ENCODE measurements around the gene LTK. TPM values are rescaled to one million over a fixed set of nuclear protein-coding genes. Genes with fewer than 3 reads are reported as not detected.

The LTK gene
- total RNA-seq, 1 donor from 2014 or later, result not detected

DNA sequence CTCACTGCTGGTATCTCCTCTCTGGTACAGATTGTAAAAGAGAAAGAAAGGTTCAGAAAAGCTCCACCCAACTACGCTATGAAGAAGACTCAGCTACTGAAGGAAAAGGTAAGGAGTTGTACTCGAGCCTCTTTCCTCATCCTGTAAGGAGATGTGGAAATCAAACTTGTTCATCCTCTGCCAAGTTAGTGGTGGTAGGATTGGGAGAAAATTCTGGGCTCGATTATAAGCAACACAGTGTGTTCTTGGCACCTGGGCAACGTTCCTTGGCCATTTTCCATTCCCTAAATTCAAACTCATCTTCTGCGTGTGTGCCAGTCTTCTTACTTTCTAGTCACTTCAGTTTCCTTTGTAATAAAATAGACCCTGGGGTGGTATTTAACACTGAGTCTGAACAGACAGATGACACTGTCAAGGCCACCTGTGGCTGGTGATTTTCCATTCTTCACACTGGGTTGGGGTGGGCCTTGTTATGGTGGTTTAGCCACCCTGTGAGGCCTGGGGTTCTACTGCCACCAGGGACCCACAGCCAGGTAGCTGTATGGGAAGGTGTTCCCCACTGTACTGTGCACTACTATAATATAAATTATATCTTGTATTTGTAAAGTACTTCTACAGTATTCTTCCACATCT lies 37.1 kb downstream of the LTK start:
- no peak overlapping the region for H3K4me2 ChIP-seq
- H3K9me3 Mint-ChIP-seq, result no peaks in the 10 kb centered on the region
- H3K27ac ChIP-seq, result no peak overlapping the region
- H3K36me3 Mint-ChIP-seq, result peaks cover 55% of the 10 kb centered on the region
- no peaks in the 10 kb centered on the region for H3K4me1 Mint-ChIP-seq
- H3K4me3 Mint-ChIP-seq, result no peak overlapping the region
- peaks cover 17% of the 10 kb centered on the region for H3K36me3 ChIP-seq
- TF ChIP-seq, protein P1, sequence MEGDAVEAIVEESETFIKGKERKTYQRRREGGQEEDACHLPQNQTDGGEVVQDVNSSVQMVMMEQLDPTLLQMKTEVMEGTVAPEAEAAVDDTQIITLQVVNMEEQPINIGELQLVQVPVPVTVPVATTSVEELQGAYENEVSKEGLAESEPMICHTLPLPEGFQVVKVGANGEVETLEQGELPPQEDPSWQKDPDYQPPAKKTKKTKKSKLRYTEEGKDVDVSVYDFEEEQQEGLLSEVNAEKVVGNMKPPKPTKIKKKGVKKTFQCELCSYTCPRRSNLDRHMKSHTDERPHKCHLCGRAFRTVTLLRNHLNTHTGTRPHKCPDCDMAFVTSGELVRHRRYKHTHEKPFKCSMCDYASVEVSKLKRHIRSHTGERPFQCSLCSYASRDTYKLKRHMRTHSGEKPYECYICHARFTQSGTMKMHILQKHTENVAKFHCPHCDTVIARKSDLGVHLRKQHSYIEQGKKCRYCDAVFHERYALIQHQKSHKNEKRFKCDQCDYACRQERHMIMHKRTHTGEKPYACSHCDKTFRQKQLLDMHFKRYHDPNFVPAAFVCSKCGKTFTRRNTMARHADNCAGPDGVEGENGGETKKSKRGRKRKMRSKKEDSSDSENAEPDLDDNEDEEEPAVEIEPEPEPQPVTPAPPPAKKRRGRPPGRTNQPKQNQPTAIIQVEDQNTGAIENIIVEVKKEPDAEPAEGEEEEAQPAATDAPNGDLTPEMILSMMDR (IDR thresholded peaks at IDR 0.05), result no peak
- no peak for TF ChIP-seq EZH2phosphoT487 (IDR thresholded peaks at IDR 0.05)
- no peak for TF ChIP-seq EZH2 (IDR thresholded peaks at IDR 0.05)
- H3K4me3 ChIP-seq, result no peak overlapping the region
- H3K9me3 ChIP-seq (ENCODE audit: low read depth), result no peaks in the 10 kb centered on the region
- no peaks in the 10 kb centered on the region for H4K20me1 ChIP-seq (ENCODE audit: low read depth)
- H3K4me1 ChIP-seq, result no peaks in the 10 kb centered on the region
- no peak overlapping the region for H2AFZ ChIP-seq (replicated peaks)
- no peaks in the 10 kb centered on the region for H3K79me2 ChIP-seq (ENCODE audit: low read depth)
- peaks cover 2% of the 10 kb centered on the region for H3K27me3 Mint-ChIP-seq (ENCODE audit: insufficient read depth, low read depth)
- H3F3A ChIP-seq (ENCODE audit: low read depth), result no peaks in the 10 kb centered on the region
- no peak for DNase-seq (ENCODE audit: low spot score)
- H3K27ac Mint-ChIP-seq, result no peak overlapping the region
- no peak overlapping the region for H3K9ac ChIP-seq
- no peaks in the 10 kb centered on the region for H3K27me3 ChIP-seq

GRCh38 chr15:41474941-41475340 lies 38.7 kb downstream of the LTK start:
- no peaks in the 10 kb centered on the region for H3K79me2 ChIP-seq (ENCODE audit: low read depth)
- Mint-ChIP-seq H3K27ac (no peak overlapping the region), H3K4me1 (no peaks in the 10 kb centered on the region), H3K36me3 (peaks cover 54% of the 10 kb centered on the region), H3K9me3 (no peaks in the 10 kb centered on the region), H3K27me3 (ENCODE audit: insufficient read depth, low read depth) (no peaks in the 10 kb centered on the region), H3K4me3 (no peak overlapping the region)
- H4K20me1 ChIP-seq (ENCODE audit: low read depth), result no peaks in the 10 kb centered on the region
- TF ChIP-seq EZH2phosphoT487 (IDR thresholded peaks at IDR 0.05) (no peak), EZH2 (IDR thresholded peaks at IDR 0.05) (no peak)
- TF ChIP-seq, protein P1 (IDR thresholded peaks at IDR 0.05), result no peak
- H3K4me3 ChIP-seq, result no peak overlapping the region
- H2AFZ ChIP-seq (replicated peaks), result no peak overlapping the region
- H3K4me1 ChIP-seq, result no peaks in the 10 kb centered on the region
- H3K27me3 ChIP-seq, result no peaks in the 10 kb centered on the region
- DNase-seq (ENCODE audit: low spot score), result no peak
- no peaks in the 10 kb centered on the region for H3K9me3 ChIP-seq (ENCODE audit: low read depth)
- no peaks in the 10 kb centered on the region for H3F3A ChIP-seq (ENCODE audit: low read depth)
- H3K4me2 ChIP-seq, result no peak overlapping the region
- H3K36me3 ChIP-seq, result peaks cover 24% of the 10 kb centered on the region
- no peak overlapping the region for H3K27ac ChIP-seq
- no peak overlapping the region for H3K9ac ChIP-seq

GRCh38 chr15:41474436-41474835 lies 39.2 kb downstream of the LTK start:
- H3K27ac Mint-ChIP-seq, result no peak overlapping the region
- H3K9ac ChIP-seq, result no peak overlapping the region
- no peak overlapping the region for H3K27ac ChIP-seq
- H3K4me2 ChIP-seq, result no peak overlapping the region
- peaks cover 55% of the 10 kb centered on the region for H3K36me3 Mint-ChIP-seq
- H3K9me3 ChIP-seq (ENCODE audit: low read depth), result no peaks in the 10 kb centered on the region
- DNase-seq (ENCODE audit: low spot score), result no peak
- no peaks in the 10 kb centered on the region for H3K9me3 Mint-ChIP-seq
- H3K27me3 Mint-ChIP-seq (ENCODE audit: insufficient read depth, low read depth), result no peaks in the 10 kb centered on the region
- TF ChIP-seq EZH2 (IDR thresholded peaks at IDR 0.05) (no peak), EZH2phosphoT487 (IDR thresholded peaks at IDR 0.05) (no peak)
- TF ChIP-seq, protein P1 (IDR thresholded peaks at IDR 0.05), result no peak
- no peaks in the 10 kb centered on the region for H3K4me1 ChIP-seq
- no peak overlapping the region for H3K4me3 Mint-ChIP-seq
- H2AFZ ChIP-seq (replicated peaks), result no peak overlapping the region
- H3K4me3 ChIP-seq, result no peak overlapping the region
- H3K4me1 Mint-ChIP-seq, result no peaks in the 10 kb centered on the region
- no peaks in the 10 kb centered on the region for H4K20me1 ChIP-seq (ENCODE audit: low read depth)
- H3K36me3 ChIP-seq, result peaks cover 24% of the 10 kb centered on the region
- H3F3A ChIP-seq (ENCODE audit: low read depth), result no peaks in the 10 kb centered on the region
- H3K27me3 ChIP-seq, result no peaks in the 10 kb centered on the region
- no peaks in the 10 kb centered on the region for H3K79me2 ChIP-seq (ENCODE audit: low read depth)
